ENCODE measurements around the gene PATL1.

The PATL1 gene

DNA sequence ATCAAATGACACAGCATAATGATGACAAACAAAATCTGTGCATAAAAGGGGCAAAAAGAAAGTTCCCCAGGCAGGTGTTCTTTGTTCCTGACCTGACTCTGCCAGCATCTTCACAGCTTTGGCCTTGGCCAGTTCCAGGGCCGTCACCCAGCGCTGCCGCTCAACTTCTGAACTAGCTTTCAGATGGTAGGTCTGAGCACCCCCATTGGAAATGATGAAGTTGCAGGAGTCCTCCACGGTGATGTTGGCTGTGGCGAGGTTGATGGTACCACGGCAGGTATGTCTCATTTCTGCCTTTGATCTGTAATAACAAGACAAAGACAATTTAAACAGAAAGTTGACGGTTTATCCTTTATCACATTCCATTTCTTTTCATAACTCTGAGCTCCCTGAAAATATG, 58.5 kb downstream of the PATL1 start:
- H3K4me3 ChIP-seq (ENCODE audit: control insufficient read depth, low read depth, low read length) = no peak overlapping the region
- TF ChIP-seq, protein P1, sequence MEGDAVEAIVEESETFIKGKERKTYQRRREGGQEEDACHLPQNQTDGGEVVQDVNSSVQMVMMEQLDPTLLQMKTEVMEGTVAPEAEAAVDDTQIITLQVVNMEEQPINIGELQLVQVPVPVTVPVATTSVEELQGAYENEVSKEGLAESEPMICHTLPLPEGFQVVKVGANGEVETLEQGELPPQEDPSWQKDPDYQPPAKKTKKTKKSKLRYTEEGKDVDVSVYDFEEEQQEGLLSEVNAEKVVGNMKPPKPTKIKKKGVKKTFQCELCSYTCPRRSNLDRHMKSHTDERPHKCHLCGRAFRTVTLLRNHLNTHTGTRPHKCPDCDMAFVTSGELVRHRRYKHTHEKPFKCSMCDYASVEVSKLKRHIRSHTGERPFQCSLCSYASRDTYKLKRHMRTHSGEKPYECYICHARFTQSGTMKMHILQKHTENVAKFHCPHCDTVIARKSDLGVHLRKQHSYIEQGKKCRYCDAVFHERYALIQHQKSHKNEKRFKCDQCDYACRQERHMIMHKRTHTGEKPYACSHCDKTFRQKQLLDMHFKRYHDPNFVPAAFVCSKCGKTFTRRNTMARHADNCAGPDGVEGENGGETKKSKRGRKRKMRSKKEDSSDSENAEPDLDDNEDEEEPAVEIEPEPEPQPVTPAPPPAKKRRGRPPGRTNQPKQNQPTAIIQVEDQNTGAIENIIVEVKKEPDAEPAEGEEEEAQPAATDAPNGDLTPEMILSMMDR (IDR thresholded peaks at IDR 0.05; ENCODE audit: control insufficient read depth, insufficient read depth, low read depth, low read length, missing control alignments) = no peak
- no peak for DNase-seq (ENCODE audit: low read depth)

DNA sequence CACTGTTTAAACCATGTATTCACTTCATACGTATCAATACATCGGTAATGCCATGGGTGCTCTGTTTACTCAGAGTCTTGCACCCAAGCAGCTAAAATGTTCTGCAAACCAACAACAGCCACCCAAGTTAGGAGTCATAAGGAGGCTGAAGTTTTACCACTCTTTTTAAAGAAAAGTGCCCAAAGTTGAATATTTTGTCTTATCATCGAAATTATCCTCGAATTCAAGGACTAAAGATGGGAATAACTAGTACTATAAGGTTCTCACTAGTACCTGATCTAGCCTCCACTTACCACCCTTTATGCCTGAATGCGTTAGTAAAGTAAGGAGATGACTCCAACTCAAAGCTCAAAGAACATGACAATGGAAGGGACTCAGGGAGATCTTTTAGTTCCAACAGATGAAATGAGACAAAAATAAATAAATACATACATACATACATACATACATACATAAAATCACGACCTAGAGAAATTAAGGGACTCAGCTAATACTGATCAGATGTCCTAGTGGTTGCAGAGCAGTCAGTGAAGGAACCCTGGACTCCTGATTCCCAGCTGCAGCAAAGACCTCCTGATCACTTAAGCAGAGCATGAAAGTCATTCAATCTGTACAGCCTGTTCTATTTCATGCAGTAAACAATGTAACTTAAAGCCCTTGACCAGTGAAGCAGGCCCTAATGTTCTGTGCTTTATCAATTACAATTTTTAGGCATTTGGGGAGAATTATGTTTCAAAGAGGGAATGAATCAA, 61.0 kb downstream of the PATL1 start:
- DNase-seq (ENCODE audit: low read depth) = no peak
- TF ChIP-seq, protein P1 (IDR thresholded peaks at IDR 0.05; ENCODE audit: control insufficient read depth, insufficient read depth, low read depth, low read length, missing control alignments) = no peak
- H3K4me3 ChIP-seq (ENCODE audit: control insufficient read depth, low read depth, low read length) = no peak overlapping the region

DNA sequence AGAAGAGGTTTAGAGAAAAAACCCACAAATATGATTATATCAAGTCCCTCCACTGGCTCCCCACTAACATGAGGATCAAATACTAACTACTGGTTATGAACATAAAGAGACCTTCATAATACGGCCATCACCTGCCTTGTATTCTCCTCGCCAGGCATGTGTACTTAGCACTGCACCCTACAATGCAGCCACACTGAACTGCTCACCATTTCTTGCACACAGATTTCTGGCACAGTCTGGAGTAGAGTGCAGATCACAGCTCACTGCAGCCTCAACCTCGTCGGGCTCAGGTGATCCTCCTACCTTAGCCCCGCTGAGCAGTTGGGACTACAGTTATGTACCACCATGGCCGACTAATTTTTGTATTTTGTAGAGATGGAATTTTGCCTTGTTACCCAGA, 66.4 kb downstream of the PATL1 start:
- TF ChIP-seq, protein P1 (IDR thresholded peaks at IDR 0.05; ENCODE audit: control insufficient read depth, insufficient read depth, low read depth, low read length, missing control alignments) = no peak
- no peak for DNase-seq (ENCODE audit: low read depth)
- H3K4me3 ChIP-seq (ENCODE audit: control insufficient read depth, low read depth, low read length) = no peak overlapping the region

DNA sequence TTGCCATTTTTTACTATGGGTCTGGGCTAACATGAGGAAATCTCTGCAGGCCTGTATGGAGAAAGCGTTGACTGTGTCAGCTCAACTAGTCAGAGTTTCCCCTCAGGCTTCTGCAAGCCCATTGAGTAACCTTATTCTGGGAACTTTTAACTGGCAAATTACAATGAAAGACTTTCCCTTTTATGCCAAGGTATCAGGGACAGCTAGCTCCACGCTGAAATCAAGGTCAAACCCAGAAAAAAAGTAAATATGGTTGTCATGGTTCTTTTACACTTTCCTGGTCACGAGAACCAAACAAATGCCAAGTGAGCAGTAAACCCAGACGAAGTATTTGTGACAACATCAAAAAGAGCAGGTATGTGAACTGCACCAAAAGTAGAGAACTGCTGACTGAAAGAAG, 67.0 kb downstream of the PATL1 start:
- TF ChIP-seq, protein P1 (IDR thresholded peaks at IDR 0.05; ENCODE audit: control insufficient read depth, insufficient read depth, low read depth, low read length, missing control alignments) = no peak
- H3K4me3 ChIP-seq (ENCODE audit: control insufficient read depth, low read depth, low read length) = no peak overlapping the region
- DNase-seq (ENCODE audit: low read depth) = no peak

DNA sequence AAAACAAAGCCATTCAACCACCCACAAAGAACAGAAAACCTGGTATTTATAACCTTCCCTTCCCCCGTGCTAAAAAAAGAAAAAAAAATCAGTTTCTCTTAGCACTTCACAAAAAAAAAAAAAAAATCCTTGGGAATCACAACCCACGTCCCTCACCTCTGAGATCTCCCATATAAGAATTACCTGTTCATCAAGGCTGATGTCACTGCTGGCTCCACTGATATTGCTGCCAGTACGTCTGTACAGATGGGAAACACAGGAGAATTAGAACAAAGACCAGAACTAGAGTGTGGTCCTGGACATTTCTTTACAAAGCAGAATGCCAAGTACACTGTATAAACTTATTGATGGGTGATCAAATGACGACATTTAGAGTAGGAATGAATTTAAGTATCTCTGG, 68.2 kb downstream of the PATL1 start:
- no peak overlapping the region for H3K4me3 ChIP-seq (ENCODE audit: control insufficient read depth, low read depth, low read length)
- DNase-seq (ENCODE audit: low read depth) = no peak
- TF ChIP-seq, protein P1 (IDR thresholded peaks at IDR 0.05; ENCODE audit: control insufficient read depth, insufficient read depth, low read depth, low read length, missing control alignments) = no peak

DNA sequence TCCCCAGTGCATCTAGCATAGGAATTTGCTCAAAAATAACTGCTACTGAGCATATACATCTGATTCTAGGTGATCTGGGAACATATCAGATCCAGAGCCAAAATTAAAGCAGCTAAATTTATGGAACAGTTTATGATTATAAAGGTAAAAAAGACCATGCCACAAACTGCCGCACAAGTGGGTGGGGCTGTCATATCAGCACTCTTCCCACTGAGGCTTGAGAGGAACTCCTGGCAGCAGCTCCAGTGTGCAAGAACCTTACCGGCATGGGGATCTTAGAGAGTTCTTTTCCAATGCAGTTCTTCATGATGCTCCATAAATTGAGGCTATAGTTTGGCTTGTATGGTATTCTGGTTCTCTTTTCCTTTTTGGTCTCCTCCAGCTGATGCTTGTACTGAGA, 68.6 kb downstream of the PATL1 start:
- TF ChIP-seq, protein P1 (IDR thresholded peaks at IDR 0.05; ENCODE audit: control insufficient read depth, insufficient read depth, low read depth, low read length, missing control alignments) = no peak
- no peak overlapping the region for H3K4me3 ChIP-seq (ENCODE audit: control insufficient read depth, low read depth, low read length)
- DNase-seq (ENCODE audit: low read depth) = no peak
